ENCODE data around the gene ANKMY1.
"Not testable (repeated sequence)": the region's sequence is repeated elsewhere in the genome, so short reads cannot be mapped to it uniquely, and the experiment has no call there.

The ANKMY1 gene

DNA sequence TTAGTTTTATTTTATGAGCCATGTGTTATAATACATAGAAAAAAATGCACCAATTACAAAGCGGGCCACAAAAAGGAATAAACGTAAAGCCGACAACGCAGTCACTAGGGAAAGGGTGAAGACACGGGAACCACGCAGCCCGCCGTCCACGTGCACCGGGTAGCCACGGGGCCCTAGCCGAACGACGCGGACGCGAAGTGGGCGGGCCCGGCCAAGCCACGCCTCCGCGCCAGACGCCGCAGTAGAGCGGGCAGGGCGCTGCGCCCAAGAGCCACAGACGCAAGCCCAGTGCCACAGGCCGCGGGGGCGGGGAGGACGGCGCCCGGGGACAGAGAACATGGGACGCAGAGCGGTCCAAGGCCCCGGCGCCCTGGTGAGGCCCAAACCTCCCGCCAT, 2.3 kb upstream of the ANKMY1 start, which contains the start of gene DUSP28:
TSS of gene DUSP28 (plus strand) at position 274 of the 396 bp plus-strand sequence. CDS start 328 bp downstream, outside the sequence.
- peak; percentile 91 for DNase-seq
- in situ Hi-C loops (cut with MboI; ENCODE audit: low pct_unique_long_range_greater_than_20kb, low sequenced_read_pairs) = no loop called here

DNA sequence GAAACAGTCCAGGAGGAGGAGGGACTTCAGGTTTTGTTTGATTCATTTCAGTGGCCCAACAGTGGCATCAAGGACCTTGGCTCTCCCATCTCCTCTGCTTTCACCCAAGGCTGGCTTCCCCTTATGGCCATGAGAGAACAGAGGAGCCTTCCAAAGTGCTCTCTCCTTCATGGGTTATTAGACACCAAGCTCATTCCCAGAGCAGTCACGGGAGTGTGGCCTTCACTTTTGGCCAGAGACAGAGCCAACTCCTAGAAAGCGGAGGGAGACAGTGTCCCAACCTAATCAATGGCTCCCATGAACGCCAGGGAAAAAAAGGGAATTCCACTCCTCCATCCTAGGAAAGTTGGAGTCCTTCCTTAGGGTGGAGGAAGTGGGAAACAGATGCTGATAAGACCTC, 1.5 kb upstream of the ANKMY1 start:
- no peak for DNase-seq
- in situ Hi-C loops (cut with MboI; ENCODE audit: low pct_unique_long_range_greater_than_20kb, low sequenced_read_pairs) = no loop called here

DNA sequence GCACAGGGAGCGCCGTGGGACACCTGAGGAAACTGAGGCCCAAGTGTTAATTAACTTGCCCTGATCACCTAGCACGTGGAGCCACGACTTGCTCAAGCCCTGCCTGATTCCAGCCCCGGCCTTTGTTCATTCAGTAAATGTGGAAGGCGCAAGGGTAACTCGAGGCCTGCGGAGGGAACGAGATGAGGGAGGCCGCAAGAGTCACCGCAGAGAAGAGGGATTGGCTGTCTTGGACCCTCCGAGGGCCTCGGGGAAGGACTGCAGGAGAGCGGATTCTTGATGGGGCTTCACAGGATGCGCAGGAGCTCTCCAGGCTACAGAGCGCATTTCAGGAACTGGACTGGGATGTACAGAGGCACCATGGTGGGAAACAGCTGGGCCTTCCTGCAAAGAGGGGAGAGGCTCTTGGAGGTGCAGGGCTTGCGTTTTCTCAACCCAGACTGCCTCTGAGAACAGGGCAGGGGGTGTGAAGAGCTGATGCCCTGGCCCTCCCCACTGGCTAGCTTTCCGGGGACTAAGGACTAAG, 511 bp upstream of the ANKMY1 start:
- in situ Hi-C loops (cut with MboI; ENCODE audit: low pct_unique_long_range_greater_than_20kb, low sequenced_read_pairs) = no loop called here
- no peak for DNase-seq

DNA sequence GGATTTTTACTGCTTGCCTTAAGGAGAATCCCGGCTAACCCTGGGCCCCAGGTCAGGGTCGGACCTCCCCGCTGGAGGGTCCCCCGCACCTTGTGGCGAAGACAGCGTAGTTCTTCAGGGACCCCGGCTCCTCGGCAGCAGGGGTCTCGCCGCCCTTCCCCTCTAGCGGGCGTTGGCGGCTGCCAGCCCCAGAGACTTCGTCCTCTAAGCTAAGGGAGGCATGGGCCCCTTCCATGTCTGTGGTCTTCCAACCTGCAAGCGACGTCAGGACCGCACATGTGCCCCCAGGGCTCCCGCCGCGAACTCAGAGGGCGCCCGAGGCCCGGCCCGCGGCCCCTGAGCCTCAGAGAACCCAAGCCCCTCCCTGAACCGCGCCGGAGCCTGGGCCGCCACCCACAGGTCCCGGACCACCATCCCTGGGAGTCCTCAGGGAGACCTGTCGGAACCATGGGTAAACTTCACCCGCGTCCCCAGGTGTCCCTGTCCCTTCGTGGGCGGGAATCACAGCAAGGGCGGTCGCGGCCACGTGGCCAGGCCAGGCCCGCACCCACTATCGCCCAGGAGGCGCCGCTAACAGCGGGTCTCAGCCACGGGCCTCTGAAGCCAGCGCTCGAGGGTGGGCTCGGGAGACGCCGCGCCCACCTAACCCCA, 562 bp downstream of the ANKMY1 start:
- no peak for DNase-seq
- in situ Hi-C loops (cut with MboI; ENCODE audit: low pct_unique_long_range_greater_than_20kb, low sequenced_read_pairs) = no loop called here

DNA sequence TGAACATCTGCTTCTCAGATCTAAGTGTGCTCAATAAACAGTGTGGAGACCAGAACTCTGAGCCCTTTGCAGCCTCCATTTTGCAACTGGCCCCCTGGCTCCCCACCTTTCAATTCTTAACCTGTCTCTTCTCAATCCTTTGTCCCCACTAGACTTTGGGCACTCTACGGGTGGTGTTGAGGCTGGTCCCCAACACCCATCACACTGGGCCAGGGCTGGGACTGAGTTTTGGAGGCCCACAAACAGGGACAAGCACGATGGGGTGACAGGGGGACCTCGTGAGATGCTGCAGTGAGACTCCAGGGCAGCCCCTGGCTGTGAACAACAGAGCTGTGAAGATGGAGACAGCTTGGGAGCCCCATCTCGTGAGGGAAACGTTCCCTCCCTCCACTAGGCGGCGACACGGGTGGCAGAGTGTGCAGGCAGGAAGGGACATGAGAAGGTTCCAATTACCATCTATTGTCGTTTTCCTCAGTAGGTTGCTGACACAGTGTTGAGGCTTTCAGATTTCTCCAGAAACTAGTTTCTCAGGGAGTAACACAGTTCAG, 1.2 kb downstream of the ANKMY1 start:
- in situ Hi-C loops (cut with MboI; ENCODE audit: low pct_unique_long_range_greater_than_20kb, low sequenced_read_pairs) = no loop called here
- peak; percentile 67 for DNase-seq

DNA sequence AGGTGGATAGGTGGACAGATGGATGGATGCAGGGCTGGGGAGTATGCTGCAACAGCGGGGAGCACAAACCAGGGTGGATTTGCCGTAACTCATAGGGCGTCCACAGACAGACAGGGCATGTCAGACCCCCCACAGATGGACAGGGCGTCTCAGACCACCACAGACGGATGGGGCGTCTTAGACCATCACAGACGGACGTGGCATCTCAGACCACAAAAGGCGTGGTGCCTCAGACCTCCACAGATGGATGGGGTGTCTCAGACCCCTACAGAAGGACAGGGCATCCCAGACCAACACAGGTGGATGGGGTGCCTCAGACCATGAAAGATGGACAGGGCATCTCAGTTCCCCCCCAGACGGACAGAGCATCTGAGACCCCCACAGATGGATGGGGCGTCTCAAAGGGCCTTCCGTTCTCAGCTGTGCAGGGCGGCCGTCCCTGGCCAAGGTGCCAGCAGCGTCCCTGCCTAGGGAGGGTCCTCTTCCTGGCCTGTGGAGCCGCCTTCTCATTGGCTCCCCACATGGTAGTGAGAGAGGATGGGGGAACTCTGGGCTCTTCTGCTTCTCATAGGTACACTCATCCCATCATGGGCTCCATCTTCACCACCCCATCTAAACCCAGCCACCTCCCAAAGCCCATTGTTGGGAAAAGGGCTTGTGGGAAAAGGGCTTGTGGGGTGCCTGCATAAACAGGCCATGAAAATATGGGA, 2.1 kb downstream of the ANKMY1 start:
- no peak for DNase-seq

DNA sequence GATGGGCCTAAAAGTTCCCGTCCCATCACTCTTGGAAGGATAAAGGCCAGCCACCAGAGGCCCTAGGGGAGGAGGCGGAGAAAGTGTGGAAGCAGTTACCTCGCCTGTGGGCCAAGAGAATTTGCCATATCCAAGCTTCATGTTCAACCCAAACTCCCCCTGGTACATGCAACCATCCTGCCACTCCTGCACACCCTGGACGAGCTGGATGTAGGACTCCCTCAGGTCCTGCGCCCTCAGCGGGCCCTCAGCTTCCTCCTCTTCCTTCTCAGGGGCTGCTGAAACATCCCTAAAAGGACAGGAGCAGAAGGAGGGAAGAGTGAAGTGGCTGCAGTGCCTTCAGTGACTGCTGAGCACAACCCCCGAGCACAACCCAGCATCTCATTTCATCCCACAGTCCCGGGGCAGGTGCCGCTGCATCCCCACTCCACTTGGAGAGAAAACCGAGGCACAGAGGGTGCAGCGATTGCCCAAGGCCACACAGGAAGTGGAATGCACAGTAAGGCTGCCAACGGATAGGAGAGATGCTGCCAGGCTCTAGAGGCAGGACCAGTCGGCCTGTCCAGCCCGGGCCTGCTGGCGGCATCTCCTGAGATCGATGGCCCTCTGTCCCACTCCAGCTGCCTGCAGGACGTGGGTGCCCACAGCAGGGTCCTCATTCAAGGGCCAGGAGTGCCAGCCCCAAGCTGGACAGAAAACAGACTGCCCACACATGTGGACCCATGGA, 2.9 kb downstream of the ANKMY1 start:
- in situ Hi-C loops (cut with MboI; ENCODE audit: low pct_unique_long_range_greater_than_20kb, low sequenced_read_pairs) = no loop called here
- DNase-seq = no peak

More for the DNA sequence above, 2.1 kb downstream of the ANKMY1 start:
- in situ Hi-C loops (cut with MboI; ENCODE audit: low pct_unique_long_range_greater_than_20kb, low sequenced_read_pairs) = no loop called here

DNA sequence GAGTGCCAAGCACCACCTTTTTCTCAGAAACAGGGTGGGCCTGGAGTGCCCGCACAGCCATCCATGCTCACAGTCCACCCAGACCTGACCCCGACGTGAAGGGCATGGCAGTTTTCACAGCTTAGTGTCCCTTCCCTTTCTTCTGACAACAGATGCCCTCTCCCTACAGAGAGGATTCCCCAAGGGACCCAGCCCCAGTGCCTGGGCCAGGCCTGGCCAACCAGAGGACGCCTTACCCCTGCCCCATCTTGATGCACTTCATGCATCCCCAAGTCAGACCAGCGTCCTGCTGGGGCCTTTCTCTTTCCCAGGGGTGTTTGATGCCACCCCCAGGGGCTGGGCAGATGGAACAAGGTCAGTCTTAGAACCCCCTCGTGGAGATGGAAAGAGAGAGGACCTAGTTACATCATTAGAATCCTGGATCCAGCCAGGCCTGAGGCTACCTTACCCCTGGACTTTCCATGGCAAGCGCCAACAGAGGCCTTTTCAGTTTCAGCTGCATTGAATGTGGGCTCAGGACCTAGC, 3.8 kb downstream of the ANKMY1 start:
- in situ Hi-C loops (cut with MboI; ENCODE audit: low pct_unique_long_range_greater_than_20kb, low sequenced_read_pairs) = no loop called here
- DNase-seq = no peak

DNA sequence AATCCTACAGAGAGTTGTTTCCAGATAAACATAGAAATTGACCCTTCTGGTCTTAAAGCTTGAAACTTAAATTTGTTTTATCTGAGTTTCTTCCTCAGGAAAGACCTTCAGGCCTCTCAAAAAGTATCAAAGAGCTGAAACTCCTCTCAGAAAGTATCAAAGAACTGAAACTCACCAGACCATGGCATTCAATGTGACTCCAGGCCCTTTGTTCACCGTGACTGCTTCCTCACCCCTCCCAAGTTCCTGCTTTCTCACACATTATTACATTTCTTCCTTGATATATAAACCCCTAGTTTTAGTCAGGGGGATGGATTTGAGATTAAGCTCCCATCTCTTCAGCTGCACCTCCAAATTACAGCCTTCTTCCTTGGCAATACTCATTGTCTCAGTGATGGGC, 6.0 kb downstream of the ANKMY1 start:
- in situ Hi-C loops (cut with MboI; ENCODE audit: low pct_unique_long_range_greater_than_20kb, low sequenced_read_pairs) = no loop called here
- no peak for DNase-seq

DNA sequence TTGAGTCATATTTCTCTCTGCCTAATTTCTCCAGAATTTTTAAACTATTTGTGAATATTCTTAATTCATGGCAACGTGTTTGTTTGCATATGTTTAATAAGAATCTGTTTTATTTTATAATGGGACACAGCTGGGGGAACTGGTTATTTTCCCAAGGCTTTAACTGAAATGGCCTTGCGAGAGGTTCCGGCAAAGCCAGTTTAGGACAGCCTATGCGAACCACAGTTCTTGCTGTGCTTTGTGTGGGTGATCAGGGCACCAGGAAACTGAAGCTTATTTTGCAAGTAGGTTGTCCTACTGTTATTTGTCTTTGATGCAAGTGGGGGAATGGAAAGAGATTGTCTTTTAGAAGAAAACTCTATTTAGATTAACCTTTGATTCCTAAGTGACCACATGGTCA, 6.5 kb downstream of the ANKMY1 start:
- DNase-seq = no peak
- in situ Hi-C loops (cut with MboI; ENCODE audit: low pct_unique_long_range_greater_than_20kb, low sequenced_read_pairs) = no loop called here

DNA sequence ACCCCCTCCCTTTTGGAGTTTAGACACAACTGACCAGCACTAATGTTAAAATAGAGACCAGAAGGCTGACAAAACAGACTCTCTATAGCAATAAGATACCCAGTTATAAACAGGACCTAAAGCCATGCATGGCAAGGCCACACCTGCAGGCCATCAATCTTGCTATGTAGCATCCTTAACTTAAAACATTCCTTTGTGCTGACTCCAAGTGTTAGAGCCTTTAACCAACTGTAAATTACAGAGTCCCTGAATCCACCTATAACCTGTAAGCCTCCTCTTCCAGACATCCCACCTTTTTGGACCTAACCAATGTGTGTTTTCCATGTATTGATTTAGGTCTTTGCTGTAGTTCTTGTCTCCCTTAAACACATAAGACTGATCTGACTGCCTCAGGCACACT, 17.9 kb downstream of the ANKMY1 start:
- no peak for DNase-seq

DNA sequence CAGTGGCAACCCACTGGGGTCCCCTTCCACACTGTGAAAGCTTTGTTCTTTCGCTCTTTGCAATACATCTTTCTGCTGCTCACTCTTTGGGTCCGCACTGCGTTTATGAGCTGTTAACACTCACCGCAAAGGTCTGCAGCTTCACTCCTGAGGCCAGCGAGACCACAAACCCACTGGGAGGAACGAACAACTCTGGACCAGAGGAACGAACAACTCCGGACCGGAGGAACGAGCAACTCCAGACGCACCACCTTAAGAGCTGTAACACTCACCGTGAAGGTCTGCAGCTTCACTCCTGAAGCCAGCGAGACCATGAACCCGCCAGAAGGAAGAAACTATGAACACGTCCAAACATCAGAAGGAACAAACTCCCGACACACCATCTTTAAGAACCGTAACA, 18.7 kb downstream of the ANKMY1 start:
- DNase-seq; in situ Hi-C loops (cut with MboI; ENCODE audit: low pct_unique_long_range_greater_than_20kb, low sequenced_read_pairs): not testable (repeated sequence)

More for the DNA sequence above, 17.9 kb downstream of the ANKMY1 start:
- in situ Hi-C loops (cut with MboI; ENCODE audit: low pct_unique_long_range_greater_than_20kb, low sequenced_read_pairs) = no loop called here

DNA sequence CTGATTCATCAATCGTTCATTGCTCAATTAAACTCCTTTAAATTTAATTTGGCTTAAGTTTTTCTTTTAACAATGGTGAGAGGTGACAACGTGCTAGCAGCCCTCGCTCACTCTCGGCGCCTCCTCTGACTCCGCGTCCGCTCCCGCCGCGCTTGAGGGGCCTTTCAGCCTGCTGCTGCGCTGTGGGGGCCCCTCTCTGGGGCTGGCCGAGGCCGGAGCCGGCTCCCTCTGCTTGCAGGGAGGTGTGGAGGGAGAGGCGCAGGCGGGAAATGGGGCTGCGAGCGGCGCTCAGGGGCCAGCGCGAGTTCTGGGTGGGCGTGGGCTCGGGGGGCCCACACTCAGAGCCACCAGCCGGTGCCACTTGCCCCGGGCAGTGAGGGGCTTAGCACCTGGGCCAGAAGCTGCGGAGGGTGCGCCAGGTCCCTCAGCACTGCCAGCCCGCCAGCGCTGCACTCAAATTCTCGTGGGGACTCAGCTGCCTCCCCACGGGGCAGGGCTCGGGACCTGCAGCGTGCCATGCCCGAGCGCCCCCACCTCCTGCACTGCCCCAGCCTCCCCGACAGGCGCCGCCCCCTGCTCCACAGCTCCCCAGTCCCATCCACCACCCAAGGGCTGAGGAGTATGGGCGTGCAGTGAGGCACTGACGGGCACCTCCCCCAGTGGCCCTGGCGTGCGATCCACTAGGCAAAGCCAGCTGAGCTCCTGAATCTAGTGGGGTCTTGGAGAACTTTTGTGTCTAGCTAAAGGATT, 19.6 kb downstream of the ANKMY1 start:
- DNase-seq = no peak
- in situ Hi-C loops (cut with MboI; ENCODE audit: low pct_unique_long_range_greater_than_20kb, low sequenced_read_pairs) = no loop called here

DNA sequence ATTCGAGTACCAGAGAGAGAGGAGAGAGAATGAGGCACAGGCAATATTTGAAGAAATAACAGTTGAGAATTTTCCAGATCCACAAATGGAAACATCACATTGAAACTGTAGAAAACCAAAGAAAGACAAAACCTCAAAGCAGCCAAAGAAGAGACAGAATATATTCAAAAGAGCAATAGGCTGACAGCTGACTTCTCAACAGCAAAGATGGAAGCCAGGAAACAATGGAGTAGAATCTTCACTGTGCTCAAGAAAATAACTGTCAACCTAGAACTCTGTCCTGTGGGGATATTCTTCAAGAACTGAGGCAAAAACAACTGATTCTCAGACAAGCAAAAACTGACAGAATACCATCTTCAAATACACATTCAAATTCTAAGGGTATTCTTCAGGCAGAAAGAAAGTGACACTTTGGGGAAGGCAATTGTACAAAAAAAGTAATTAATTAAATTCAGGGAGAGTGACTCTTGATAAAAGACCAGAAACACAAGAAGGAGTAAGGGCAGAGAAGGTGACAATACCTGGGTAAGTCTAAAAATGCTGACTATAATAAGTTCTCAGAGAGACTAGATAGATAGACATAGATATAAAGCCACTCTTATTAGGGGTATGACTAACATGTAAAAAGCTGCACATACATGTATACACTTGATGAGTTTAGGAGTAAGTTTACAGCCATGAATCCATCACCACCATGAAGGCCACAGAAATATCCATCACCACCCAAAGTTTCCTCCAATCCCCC, 25.6 kb downstream of the ANKMY1 start:
- in situ Hi-C loops (cut with MboI; ENCODE audit: low pct_unique_long_range_greater_than_20kb, low sequenced_read_pairs) = no loop called here
- no peak for DNase-seq

DNA sequence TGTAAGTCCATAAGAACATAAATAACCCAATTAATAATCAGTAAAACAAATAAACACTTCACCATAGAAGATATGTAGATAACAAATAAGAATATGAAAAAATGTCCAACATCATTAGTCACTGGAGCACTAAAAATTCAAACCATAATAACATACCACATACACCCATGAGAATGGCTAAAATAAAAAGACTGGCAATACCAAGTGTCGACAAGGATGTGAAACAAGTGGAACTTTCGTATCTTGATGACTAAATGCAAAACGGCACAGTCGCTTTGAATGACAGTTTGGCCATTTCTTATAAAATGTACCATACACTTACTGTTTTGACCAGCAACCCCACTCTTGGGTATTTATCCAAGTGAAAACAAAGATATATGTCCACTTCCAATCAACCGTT, 26.8 kb downstream of the ANKMY1 start:
- no peak for DNase-seq
- in situ Hi-C loops (cut with MboI; ENCODE audit: low pct_unique_long_range_greater_than_20kb, low sequenced_read_pairs) = no loop called here

DNA sequence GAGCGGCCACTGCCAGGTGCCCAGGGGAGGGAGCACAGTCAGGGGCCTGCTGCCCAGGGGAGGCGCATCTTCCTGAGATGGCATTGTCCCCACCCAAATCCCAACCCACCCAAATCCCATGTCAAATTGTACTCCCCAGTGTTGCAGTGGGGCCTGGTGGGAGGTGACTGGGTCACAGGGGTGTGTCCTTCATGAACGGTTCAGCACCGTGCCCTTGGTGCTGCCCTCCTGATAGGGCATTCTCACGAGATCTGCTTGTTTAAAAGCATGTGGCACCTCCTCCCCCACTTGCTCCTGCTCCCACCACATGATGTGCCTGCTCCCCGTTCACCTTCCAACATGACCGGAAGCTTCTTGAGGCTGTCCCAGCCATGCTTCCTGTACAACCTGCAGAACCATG, 27.6 kb downstream of the ANKMY1 start:
- DNase-seq = no peak
- in situ Hi-C loops (cut with MboI; ENCODE audit: low pct_unique_long_range_greater_than_20kb, low sequenced_read_pairs) = no loop called here

DNA sequence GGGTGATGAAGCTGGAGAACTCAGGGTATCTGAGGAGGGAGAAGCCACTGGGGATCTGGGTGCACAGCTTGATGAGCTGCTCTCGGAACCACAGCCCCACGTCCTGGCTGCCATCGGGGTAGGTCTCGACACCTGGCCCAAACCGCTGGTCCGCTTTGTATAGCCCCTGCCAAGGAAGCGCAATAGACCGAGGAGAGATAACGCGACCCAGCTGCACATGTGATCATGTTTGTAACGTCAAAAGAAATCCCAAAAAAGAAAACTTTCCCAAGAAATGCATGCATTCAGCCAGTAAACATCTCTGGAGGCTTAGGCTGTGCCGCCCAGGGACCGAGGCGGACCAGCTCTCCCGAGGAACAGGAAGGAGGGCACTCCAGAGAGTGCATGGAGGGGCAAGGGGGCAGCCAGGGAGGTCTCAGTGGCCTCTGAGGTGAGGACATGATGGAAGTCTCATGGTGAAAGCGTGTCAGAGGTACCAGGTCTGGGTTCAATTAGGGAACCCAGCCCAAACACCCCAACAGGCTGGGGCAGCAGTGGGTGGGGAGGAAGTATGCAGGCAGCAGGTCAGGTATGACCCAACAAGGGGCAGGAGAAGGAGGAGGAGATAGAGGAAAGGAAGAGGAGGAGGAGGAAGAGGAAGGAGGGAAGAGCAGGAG, 28.3 kb downstream of the ANKMY1 start:
- in situ Hi-C loops (cut with MboI; ENCODE audit: low pct_unique_long_range_greater_than_20kb, low sequenced_read_pairs) = no loop called here
- no peak for DNase-seq
